Stimulated activated CD8-positive, alpha-beta memory T cell treated with anti-CD3 and anti-CD28 coated beads, Interleukin-15, amount 100 ng/mL, for 4 hours (primary cell): Measurements from ENCODE around the gene CRYBA4.

Experiments
- DNase-seq, 2 donors: peaks; one replicate each; pipeline ENCODE4 v3.0.0-alpha.2; 2020; ENCODE audit warnings: low read depth in 2 of 2

Gene CRYBA4

DNA sequence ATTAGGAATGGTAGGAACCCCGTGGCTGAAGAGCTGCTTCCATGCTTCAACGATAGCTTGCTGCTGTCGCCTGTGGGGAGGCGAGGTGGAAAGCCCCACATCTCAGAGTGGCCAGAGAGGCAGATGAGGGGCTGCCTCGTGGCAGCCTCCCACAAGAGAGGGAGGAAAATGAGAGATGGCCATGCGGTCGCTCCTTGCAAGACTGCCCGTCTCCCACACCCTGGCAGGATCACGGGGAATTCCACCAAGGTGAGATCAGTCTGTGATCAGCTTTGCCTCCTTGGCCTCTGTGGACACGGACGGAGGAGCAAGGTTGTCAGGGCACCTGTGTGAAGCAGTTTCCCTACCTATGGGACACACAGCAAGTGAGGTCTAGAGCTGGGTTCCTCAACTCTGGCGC, 3.0 kb downstream of the CRYBA4 start:
- no peak for DNase-seq

DNA sequence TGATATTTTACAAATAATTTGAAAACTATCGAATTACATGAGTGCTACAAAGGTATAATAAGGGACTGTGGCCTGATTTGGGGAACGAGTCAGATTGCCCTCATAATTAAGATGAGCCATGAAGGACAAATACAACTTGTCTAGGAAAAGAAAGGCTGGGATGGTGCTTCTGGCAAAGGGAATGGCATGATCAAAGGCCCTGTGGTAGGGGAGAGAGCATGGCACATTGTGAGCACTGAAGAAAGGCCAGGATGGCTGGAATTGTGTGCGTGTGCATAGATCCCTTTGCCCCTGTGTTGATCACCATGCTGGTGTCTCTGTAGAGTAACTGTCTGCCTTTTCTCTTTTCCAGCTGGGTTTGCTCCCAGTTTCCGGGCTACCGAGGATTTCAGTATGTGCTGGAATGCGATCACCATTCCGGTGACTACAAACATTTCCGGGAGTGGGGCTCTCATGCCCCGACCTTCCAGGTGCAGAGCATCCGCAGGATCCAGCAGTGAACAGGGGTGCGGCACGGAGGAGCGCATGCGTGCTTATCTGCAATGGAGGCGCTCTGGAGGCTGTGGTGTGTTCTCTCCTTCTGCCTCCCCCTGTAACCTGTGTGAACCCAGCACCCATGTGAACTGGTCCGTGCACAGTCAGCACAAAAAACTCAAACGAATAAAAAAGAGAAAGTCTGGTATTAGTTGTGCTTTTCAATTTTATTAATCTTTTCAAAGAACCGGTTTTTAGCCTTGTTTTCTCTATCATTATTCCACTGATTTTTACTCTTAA, 8.4 kb downstream of the CRYBA4 start:
- no peak for DNase-seq

- DNase-seq, result no peak
Observed at GRCh38 chr22:26631282-26631681, 9.5 kb downstream of the CRYBA4 start.

DNA sequence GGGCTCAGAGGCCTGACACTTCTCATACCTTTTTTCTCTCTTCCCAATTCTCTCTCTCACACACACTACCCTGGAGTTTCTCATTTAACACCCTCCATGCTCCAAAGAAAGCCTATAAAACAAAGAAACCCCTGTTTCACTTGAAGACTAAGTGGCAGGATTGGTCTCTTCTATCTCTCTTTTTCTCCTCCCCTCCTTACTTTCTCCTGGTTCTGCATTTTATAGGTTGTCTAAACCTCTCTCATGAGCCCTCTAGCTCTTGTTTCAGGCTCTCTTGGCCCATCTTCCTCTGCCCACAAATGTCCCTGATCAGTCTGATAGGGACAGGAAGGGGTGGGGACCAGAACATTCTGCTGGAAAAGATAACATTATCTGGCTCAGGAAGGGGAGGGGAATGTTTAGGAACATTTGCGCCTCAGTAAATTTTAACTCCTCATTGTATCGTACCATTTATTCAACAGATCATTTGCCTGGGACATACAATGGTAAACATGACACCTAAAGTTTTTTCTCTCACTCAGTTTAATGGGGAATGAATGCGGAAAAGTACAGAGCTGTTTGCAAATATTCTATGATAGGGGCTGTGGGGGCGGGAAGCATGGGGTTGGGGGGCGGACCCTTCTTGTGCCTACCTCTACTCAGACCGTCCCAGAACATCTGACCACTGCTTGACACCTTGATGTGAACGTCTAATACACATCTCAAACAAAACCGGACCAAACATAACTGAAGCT, 10.8 kb downstream of the CRYBA4 start:
- no peak for DNase-seq

GRCh38 chr22:26634189-26634588, 12.4 kb downstream of the CRYBA4 start:
- no peak for DNase-seq

DNA sequence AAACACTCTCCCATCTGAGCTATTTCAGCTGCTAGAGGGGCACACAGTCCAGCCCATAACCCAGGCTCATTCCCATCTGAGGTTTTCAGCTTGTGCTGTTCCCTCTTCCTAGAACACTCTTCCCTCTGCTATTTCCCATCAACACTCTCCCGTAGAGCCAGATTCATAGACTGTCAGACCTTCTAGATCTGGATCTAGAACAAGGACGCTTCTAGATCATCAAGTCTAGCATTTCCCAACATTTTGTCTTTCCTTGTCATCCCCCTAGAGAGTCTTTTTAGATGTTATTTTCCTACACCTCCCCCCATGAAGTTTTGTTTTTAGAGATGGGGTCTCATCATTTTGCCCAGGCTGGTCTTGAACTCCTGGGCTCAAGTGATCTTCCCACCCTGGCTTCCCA, 13.4 kb downstream of the CRYBA4 start:
- no peak for DNase-seq

- no peak for DNase-seq
Observed at GRCh38 chr22:26636296-26636695, 14.5 kb downstream of the CRYBA4 start.

DNA sequence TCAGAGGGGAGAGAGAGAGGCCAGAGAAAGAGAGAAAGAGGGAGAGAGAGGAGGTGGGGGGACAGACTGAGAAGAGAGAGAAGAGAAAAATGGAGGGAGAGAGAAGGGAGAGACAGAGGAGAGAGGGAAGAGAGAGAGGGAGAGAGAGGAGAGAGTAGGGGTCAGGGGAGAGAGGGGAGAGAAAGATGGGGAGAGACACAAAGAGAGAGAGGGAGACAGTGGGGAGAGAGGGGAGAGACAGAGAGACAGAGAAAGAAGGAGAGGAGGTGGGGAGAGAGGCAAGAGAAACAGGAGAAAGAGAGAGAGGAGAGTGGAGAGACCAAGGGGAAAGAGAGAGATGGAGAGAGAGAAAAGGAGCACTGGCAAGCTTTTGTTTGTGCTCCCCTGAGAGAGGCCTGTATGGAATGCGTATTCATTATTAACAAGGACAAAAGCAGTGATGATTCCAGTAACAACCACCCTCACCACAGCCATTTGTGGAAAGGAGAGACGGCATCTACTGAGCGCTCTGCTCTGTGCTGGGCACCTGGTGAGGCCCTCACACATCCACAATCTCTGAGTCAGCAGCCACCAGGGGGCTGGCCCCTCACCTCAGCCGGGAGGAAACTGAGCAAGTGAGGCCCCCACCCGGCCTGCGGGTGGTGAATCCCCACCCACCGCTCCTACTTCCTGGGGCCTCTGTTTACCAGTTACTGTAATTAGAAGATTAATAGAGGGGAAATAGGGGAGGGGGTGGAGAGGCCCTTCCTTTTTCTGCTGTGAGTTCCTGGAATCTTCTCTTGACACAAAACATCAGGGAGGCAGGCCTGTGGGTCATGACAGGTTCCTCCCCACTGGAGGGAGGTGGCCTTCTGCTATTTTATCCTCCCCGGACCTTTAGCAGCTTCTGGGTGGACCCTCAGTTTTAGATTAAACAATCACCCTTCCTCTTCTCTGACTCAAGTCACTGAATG, 21.0 kb downstream of the CRYBA4 start:
- DNase-seq, result peak; percentile 72 to 73

DNA sequence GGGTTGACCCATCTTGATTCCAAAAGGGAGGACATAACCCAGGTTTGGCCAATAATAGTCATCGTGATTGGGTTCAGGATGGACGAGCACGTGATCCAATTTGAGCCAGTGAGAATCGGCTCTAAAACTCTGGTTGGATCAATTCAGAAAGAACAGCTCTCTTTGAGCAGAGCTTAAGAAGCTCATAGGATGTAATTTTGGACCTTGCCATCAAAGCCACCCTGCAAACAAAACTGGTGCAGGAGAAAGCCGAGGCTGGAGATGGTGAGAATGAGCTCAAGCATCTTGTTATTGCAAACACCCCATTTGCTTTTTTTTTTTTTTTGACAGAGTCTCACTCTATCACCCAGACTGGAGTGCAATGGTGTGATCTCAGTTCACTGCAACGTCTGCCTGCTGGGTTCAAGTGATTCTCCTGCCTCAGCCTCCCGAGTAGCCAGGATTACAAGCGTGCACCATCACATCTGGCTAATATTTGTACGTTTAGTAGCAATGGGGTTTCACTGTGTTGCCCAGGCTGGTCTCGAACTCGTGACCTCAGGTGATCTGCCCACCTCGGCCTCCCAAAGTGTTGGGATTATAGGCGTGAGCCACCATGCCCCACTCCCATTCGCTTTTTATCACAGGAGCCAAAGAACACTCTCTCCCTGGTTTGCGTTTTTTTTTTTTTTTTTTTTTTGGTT, 21.8 kb downstream of the CRYBA4 start:
- no peak for DNase-seq

GRCh38 chr22:26646158-26646557, 24.4 kb downstream of the CRYBA4 start:
- no peak for DNase-seq

- DNase-seq, result no peak
Observed at GRCh38 chr22:26648011-26648497, 26.3 kb downstream of the CRYBA4 start.

GRCh38 chr22:26648528-26649388, 27.0 kb downstream of the CRYBA4 start:
- no peak for DNase-seq

- no peak for DNase-seq
Observed at GRCh38 chr22:26650722-26651421, 29.1 kb downstream of the CRYBA4 start.

DNA sequence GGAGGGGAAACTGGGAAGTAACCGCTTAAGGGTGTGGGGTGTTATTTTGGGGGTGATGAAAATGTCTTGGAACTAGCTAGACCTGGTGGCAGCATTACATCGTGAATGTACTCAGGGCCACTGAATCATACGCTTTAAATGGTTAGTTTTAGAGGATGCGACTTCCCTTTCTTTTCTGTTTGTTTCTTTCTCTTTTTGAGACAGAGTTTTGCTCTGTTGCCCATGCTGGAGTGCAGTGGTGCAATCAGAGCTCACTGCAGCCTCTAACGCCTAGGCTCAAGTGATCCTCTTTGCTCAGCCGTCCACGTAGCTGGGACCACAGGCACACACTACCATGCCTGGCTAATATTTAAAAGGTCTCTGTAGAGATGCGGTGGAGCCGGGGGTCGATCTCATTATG, 30.1 kb downstream of the CRYBA4 start:
- DNase-seq, result no peak

GRCh38 chr22:26656891-26657851, 35.4 kb downstream of the CRYBA4 start, which contains the start of gene MIAT:
Gene MIAT, plus strand, starts transcription at chr22:26657588.
- DNase-seq, result peak in 1 of 2 donors; percentile 42

- no peak for DNase-seq
Observed at GRCh38 chr22:26658161-26658560, 36.4 kb downstream of the CRYBA4 start.

GRCh38 chr22:26658671-26659478, 37.1 kb downstream of the CRYBA4 start:
- DNase-seq, result peak; percentile 66 to 81

- DNase-seq, result no peak
Observed at GRCh38 chr22:26660356-26660755, 38.6 kb downstream of the CRYBA4 start.
